H1 (cell line): ENCODE data around the gene SHISAL1.

Experiments
- BACH1 ChIP-seq: IDR thresholded peaks from 2 replicates; pipeline ENCODE4 v1.6.1; 2012; ENCODE audit warnings: low read length, improper control_type of control experiment
- EGR1 ChIP-seq: IDR thresholded peaks from 2 replicates; pipeline ENCODE4 v1.6.1; 2011; ENCODE audit warnings: low read depth, low read length, borderline replicate concordance
- EP300 ChIP-seq, 2 experiments: IDR thresholded peaks; 1 replicate in 1 of 2; 2 replicates in 1 of 2; pipeline ENCODE4 v1.6.1; 2011 to 2012; ENCODE audit warnings: low read depth in 2 of 2, low read length in 2 of 2, mild to moderate bottlenecking in 2 of 2, borderline replicate concordance in 1 of 2, inconsistent platforms in 1 of 2, moderate library complexity in 1 of 2
- GTF2F1 ChIP-seq: IDR thresholded peaks from 2 replicates; pipeline ENCODE4 v1.6.1; 2012; ENCODE audit warnings: low read depth, low read length, improper control_type of control experiment, borderline replicate concordance
- HDAC2 ChIP-seq, 2 experiments: fragments of 300-600 bp in 1 of 2; sonication (generic) in 1 of 2; IDR thresholded peaks; 2 replicates each; pipeline ENCODE4 v1.6.1; 2011 to 2012; ENCODE audit warnings: low read depth in 2 of 2, low read length in 2 of 2, mild to moderate bottlenecking in 2 of 2, moderate library complexity in 2 of 2, borderline replicate concordance in 1 of 2, inconsistent platforms in 1 of 2
- KDM5A ChIP-seq: fragments of 200-600 bp; IDR thresholded peaks from 2 replicates; pipeline ENCODE4 v1.7.1; 2012; ENCODE audit warnings: mild to moderate bottlenecking, low read length, inconsistent platforms, mixed read lengths
- POLR2A ChIP-seq, 2 experiments: IDR thresholded peaks; 1 replicate in 1 of 2; 2 replicates in 1 of 2; pipeline ENCODE4 v1.6.1; 2011; ENCODE audit warnings: low read depth in 2 of 2, low read length in 2 of 2, mild to moderate bottlenecking in 2 of 2; ENCODE audit errors: control extremely low read depth in 1 of 2
- SUZ12 ChIP-seq: fragments of 200-600 bp; sonication (generic); IDR thresholded peaks from 2 replicates; pipeline ENCODE4 v1.6.1; 2012; ENCODE audit warnings: mild to moderate bottlenecking, inconsistent platforms, low read length, moderate library complexity, mixed read lengths
- TAF1 ChIP-seq: IDR thresholded peaks from 2 replicates; pipeline ENCODE4 v1.6.1; 2011; ENCODE audit warnings: mild to moderate bottlenecking, low read depth, low read length
- ZNF274 ChIP-seq: IDR thresholded peaks from 2 replicates; pipeline ENCODE4 v1.7.0; 2012; ENCODE audit warnings: low read length, borderline replicate concordance; ENCODE audit errors: extremely low read depth
- TF ChIP-seq, protein P1 (sequence below), 3 experiments: IDR thresholded peaks; 1 replicate in 2 of 3; 2 replicates in 1 of 3; pipeline versions ENCODE4 v1.5.1 to v1.6.1; 2011; ENCODE audit warnings: low read length in 3 of 3, mild to moderate bottlenecking in 3 of 3, inconsistent platforms in 2 of 3, low read depth in 1 of 3, moderate library complexity in 1 of 3; ENCODE audit not compliant: insufficient read depth in 1 of 3; ENCODE audit errors: control extremely low read depth in 1 of 3
- TF ChIP-seq, protein P2 (sequence below): IDR thresholded peaks from 2 replicates; pipeline ENCODE4 v1.6.1; 2012; ENCODE audit warnings: inconsistent platforms
- TF ChIP-seq, protein P3 (sequence below): IDR thresholded peaks from 2 replicates; pipeline ENCODE4 v1.6.1; 2012; ENCODE audit warnings: inconsistent platforms

DNA sequence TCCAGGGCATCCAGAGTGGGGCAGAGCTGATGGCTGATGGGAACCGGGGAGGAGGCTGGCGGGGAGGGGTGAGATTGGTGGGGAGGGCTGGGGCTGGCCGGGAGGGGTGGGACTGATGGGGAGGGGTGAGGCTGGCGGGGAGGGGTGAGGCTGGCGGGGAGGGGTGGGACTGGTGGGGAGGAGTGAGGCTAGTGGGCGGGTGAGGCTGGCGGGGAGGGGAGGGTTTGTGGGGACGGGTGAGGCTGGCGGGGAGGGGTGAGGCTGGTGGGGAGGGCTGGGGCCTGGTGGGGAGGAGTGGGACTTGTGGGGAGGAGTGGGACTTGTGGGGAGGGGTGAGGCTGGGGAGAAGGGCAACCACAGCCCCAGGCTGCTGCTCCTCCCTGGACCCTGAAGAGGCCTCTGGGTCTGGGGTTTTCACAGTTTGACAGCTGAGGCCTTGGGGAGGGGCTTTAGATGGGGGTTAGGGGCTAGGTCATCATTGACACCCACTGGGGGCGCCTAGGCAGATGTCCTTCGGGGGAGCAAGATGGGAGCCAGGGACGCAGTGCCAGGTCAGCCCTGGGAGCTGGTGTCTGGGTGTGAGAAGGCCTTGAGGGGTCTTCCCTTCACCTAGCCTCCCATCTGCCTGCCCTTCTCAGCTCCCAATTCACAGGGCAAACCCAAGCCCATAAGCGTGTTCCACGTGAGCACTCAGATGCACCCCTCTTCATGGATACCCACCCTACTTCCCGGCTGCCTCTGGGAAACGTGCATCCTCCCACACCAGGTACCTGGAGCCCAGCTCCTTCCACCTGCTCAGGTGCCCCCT is 105.4 kb downstream of the SHISAL1 start:
- TF ChIP-seq, protein P1, sequence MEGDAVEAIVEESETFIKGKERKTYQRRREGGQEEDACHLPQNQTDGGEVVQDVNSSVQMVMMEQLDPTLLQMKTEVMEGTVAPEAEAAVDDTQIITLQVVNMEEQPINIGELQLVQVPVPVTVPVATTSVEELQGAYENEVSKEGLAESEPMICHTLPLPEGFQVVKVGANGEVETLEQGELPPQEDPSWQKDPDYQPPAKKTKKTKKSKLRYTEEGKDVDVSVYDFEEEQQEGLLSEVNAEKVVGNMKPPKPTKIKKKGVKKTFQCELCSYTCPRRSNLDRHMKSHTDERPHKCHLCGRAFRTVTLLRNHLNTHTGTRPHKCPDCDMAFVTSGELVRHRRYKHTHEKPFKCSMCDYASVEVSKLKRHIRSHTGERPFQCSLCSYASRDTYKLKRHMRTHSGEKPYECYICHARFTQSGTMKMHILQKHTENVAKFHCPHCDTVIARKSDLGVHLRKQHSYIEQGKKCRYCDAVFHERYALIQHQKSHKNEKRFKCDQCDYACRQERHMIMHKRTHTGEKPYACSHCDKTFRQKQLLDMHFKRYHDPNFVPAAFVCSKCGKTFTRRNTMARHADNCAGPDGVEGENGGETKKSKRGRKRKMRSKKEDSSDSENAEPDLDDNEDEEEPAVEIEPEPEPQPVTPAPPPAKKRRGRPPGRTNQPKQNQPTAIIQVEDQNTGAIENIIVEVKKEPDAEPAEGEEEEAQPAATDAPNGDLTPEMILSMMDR (IDR thresholded peaks at IDR 0.05; ENCODE audit: control extremely low read depth in 1 of 3, insufficient read depth in 1 of 3, low read depth in 1 of 3, low read length in 3 of 3): no peak
- no peak for TF ChIP-seq POLR2A (IDR thresholded peaks at IDR 0.05; ENCODE audit: control extremely low read depth in 1 of 2, low read depth in 2 of 2, low read length in 2 of 2)
- no peak for TF ChIP-seq TAF1
- no peak for TF ChIP-seq BACH1
- TF ChIP-seq GTF2F1: no peak
- TF ChIP-seq, protein P2, sequence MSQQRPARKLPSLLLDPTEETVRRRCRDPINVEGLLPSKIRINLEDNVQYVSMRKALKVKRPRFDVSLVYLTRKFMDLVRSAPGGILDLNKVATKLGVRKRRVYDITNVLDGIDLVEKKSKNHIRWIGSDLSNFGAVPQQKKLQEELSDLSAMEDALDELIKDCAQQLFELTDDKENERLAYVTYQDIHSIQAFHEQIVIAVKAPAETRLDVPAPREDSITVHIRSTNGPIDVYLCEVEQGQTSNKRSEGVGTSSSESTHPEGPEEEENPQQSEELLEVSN: no peak
- TF ChIP-seq KDM5A: no peak
- TF ChIP-seq, protein P3, sequence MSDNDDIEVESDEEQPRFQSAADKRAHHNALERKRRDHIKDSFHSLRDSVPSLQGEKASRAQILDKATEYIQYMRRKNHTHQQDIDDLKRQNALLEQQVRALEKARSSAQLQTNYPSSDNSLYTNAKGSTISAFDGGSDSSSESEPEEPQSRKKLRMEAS: no peak
- no peak for TF ChIP-seq EP300 (IDR thresholded peaks at IDR 0.05; ENCODE audit: borderline replicate concordance in 1 of 2, low read depth in 2 of 2, low read length in 2 of 2)
- no peak for TF ChIP-seq ZNF274
- no peak for TF ChIP-seq EGR1
- no peak for TF ChIP-seq SUZ12
- TF ChIP-seq HDAC2 (IDR thresholded peaks at IDR 0.05; ENCODE audit: borderline replicate concordance in 1 of 2, low read depth in 2 of 2, low read length in 2 of 2): no peak
